LNCAP (cell line): ENCODE results near the gene PSMG1.

Source experiments
- TF ChIP-seq, protein P1 (sequence below): fragments of 450-650 bp; IDR thresholded peaks from 2 replicates; pipeline ENCODE4 v1.5.1; 2017; ENCODE audit warnings: mild to moderate bottlenecking

Gene PSMG1

DNA sequence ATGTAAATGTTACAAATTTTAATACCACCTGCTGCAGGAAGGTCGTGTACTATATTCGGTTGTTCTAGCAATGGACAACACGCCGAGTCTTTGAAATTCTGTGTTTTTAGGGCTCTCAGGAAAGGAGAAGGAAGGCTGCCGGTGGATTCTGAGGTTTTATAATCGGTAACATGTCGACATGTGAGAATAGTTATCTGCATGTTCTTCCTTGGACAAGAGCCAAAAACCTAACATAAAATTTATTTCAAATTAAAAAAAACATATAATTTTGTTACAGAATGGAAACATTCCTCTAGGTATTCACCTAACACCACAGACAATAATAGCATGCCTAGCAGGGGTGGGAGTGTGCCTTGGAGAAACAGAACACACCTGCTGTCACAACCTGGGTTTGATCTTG is 4.8 kb downstream of the PSMG1 start:
- TF ChIP-seq, protein P1, sequence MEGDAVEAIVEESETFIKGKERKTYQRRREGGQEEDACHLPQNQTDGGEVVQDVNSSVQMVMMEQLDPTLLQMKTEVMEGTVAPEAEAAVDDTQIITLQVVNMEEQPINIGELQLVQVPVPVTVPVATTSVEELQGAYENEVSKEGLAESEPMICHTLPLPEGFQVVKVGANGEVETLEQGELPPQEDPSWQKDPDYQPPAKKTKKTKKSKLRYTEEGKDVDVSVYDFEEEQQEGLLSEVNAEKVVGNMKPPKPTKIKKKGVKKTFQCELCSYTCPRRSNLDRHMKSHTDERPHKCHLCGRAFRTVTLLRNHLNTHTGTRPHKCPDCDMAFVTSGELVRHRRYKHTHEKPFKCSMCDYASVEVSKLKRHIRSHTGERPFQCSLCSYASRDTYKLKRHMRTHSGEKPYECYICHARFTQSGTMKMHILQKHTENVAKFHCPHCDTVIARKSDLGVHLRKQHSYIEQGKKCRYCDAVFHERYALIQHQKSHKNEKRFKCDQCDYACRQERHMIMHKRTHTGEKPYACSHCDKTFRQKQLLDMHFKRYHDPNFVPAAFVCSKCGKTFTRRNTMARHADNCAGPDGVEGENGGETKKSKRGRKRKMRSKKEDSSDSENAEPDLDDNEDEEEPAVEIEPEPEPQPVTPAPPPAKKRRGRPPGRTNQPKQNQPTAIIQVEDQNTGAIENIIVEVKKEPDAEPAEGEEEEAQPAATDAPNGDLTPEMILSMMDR, result no peak

DNA sequence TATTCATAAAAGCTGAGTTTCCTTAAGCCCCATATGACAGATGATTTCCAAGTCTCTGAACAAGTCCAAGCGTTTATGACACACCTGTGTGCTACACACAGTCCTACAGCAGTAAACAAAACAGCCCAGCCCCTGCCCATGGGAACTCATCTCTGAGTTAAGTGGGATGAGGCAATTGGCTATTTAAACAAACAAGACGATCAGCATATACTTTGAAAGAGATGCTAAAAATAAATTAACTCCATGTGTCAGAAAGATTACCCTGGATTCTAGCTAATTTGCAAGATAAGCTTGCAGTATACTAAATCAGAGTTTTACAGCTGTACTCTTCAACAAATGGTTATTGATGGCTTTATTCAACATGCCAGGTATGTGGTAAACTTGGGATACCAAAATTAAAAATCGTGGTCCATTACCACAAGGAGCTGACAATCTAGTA is 7.0 kb downstream of the PSMG1 start:
- TF ChIP-seq, protein P1, result no peak

DNA sequence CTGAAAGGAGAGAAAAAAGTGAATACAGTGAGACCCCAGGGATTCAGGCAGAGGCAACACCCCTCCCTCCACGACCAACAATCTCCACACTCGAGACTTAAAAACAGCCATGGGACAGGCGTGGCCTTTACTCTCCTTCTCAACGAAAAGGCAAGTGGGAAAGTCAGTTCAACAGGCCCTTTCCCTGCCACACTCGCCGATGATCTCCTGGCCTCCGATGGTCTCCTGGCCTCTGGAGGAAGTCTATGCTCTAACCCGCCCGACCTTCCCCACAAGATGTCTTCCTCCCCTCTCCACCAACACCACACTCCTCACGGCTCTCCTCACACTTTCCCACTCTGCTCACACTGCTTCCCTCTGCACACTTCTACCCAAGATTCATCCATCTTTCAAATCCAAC is 7.6 kb downstream of the PSMG1 start:
- TF ChIP-seq, protein P1, result no peak

DNA sequence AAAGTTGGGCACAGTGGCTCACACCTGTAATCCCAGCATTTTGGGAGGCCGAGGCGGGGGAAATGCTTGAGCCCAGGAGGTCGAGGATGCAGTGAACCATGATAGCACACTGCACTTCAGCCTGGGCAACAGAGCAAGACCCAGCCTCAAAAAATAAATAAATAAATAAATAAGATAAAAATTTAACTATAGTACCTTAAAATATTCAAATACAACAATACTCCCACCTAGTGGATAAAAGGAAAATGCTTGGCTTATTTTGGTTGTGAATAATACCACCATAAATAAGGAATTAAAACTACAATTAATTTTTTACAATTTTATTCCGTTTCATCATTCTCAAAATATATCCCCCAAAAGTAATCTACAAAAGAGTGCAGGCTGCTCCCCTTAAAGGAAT is 8.1 kb downstream of the PSMG1 start:
- TF ChIP-seq, protein P1, result peak; percentile 38

DNA sequence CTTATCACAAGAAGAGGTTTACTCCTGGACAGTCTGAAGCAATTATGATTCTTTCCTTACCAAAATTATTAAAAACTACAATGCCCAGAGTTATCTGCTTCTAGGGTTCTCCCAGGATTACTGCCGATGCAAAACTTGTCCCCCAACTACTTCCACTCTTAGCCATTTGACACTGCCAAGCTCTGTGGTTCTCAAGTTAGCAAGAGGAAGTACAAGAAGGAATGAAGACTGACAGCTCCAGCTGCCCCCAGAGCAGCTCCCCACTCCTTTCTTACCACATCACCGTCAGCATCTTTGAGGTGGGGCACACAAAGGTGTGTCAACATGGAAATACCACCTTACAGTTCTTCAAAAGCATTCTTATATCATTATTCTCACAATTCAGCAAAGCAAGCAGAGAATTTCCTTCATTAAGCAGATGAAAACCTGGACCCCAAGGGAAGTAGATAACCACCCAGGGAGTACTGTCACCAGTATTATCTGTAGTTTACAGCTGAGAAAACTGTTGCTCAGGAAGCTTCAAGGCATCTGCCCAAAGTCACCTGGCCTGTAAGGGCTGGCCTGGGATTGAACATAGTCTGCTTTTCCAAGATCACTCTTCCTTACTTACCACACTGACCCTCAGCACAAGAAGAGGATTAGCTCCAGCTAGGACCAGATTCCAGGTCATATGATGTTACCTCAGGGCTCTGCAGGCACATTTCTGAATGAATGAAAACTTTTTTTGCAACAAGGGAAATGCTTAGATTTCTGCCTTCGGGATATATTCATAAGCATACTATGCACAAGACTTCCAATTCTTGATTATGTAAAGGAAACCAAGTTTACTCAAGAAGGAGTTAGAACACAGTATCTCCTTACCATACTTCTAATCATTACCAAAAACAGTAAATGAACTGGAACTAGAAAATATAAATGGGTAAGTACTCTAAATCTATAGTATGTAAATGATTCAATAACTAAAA is 9.3 kb downstream of the PSMG1 start:
- TF ChIP-seq, protein P1, result no peak

DNA sequence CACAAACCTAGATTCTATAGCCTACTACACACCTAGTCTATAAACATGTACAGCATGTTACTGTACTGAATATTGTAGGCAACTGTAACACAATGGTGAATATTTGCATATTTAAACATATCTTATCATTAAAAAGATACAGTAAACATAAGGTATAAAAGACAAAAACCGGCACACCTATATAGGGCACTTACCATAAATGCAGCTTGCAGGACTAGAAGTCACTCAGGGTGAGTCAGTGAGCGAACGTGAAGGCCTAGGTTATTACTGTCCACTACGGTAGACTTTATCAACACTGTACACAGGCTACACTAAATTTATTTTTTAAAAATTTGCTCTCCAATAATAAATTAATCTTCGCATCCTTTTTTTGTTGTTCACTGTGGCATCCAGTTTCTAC is 13.3 kb downstream of the PSMG1 start:
- TF ChIP-seq, protein P1, result no peak

DNA sequence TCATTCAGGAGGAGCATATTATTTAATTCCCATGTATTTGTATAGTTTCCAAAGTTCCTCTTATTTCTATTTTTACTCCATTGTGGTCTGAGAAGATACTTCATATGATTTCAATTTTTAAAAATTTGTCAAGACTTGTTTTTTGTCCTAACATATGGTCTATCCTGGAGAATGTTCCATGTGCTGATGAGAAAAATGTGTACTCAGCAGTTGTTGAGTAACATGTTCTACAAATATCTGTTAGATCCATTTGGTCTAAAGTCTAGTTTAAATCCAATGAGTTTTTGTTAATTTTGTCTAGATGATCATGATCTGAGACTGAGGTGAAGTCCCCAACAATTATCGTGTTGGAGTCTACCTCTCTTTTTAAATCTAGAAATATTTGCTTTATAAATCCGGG is 14.5 kb downstream of the PSMG1 start:
- TF ChIP-seq, protein P1, result no peak
